ENCODE measurements around the gene MAP6. TPM values are rescaled to one million over a fixed set of nuclear protein-coding genes. Genes with fewer than 3 reads are reported as not detected.

Gene MAP6
- total and polyA plus RNA-seq, 9 of the 15 experiments (the other 6 are each of a cell fraction or from before 2014, with no cell fraction given), result not detected

- no peak for TF ChIP-seq RREB1 (CRISPR knock-in tag; IDR thresholded peaks at IDR 0.05)
- TF ChIP-seq USF1 (CRISPR knock-in tag; IDR thresholded peaks at IDR 0.05), result no peak
- no peak for TF ChIP-seq SPI1 (IDR thresholded peaks at IDR 0.05; ENCODE audit: borderline replicate concordance, low read depth, low read length)
- no peak for TF ChIP-seq ZNF445 (CRISPR knock-in tag; IDR thresholded peaks at IDR 0.05; ENCODE audit: low read depth)
- TF ChIP-seq ZNF518B (CRISPR knock-in tag; IDR thresholded peaks at IDR 0.05), result no peak
- no peak for TF ChIP-seq ZNF347 (CRISPR knock-in tag; IDR thresholded peaks at IDR 0.05; ENCODE audit: low read depth)
- no peak for TF ChIP-seq ZNF77 (CRISPR knock-in tag; IDR thresholded peaks at IDR 0.05)
- peak; percentile 84 for TF ChIP-seq HDAC8 (tag; IDR thresholded peaks at IDR 0.05)
- no peak for TF ChIP-seq DIDO1 (tag; IDR thresholded peaks at IDR 0.05; ENCODE audit: low read depth)
- TF ChIP-seq CBX8 (IDR thresholded peaks at IDR 0.05; ENCODE audit: borderline replicate concordance, extremely low read depth, low read depth, low read length, poor library complexity, severe bottlenecking), result no peak
- no peak for TF ChIP-seq HNRNPK (IDR thresholded peaks at IDR 0.05; ENCODE audit: low read depth, low read length, poor library complexity, severe bottlenecking)
- no peak for TF ChIP-seq ZNF354B (CRISPR knock-in tag; IDR thresholded peaks at IDR 0.05)
- TF ChIP-seq DPF2 (IDR thresholded peaks at IDR 0.05), result peak; percentile 21; the same call in 1 of the 2 replicates
- no peak for TF ChIP-seq PURB (CRISPR knock-in tag; IDR thresholded peaks at IDR 0.05; ENCODE audit: low read depth)
- peak; percentile 90 for TF ChIP-seq ATF4 (CRISPR knock-in tag; IDR thresholded peaks at IDR 0.05)
- TF ChIP-seq KAT2B (IDR thresholded peaks at IDR 0.05; ENCODE audit: low read depth, low read length), result no peak
- no peak for TF ChIP-seq ZNF224 (CRISPR knock-in tag; IDR thresholded peaks at IDR 0.05)
Measured at GRCh38 chr11:75554258-75555022, 114.4 kb downstream of the MAP6 start (continued).

Data from K562 (cell line).